H1 (cell line): ENCODE data around the gene TAGLN3. TPM values are rescaled to one million over a fixed set of nuclear protein-coding genes. Genes with fewer than 3 reads are reported as not detected.

Experiments used
- CTCF ChIA-PET: fragments of 300-600 bp; sonication (Branson Sonifier 250); formaldehyde crosslinking; loops from one replicate; lab custom pipeline; 2021; ENCODE audit not compliant: partially characterized antibody; lab: Charles Lee
- POLR2A ChIA-PET: fragments of 300-600 bp; sonication (Branson Sonifier 250); formaldehyde crosslinking; loops from one replicate; lab custom pipeline; 2021; ENCODE audit warnings: inconsistent platforms; ENCODE audit not compliant: partially characterized antibody; lab: Charles Lee
- DNase-seq, 2 experiments: peaks; one replicate each; pipeline versions ENCODE4 v3.0.0 to v3.0.0-alpha.2; 2010 to 2022; ENCODE audit warnings: low spot score in 2 of 2, low read depth in 1 of 2, mixed read lengths in 1 of 2
- FAIRE-seq: peaks from 2 replicates; lab custom pipeline; 2011; peaks lifted over from hg19 to GRCh38; lab: Jason Lieb, UNC
- H2AFZ ChIP-seq: 2 replicates; pipeline ENCODE4 v1.8.1; 2012; ENCODE audit warnings: low read length, inconsistent platforms
- H2AK5ac ChIP-seq: 2 replicates; pipeline ENCODE4 v1.6.1; 2013; ENCODE audit warnings: low read depth, low read length
- H2BK120ac ChIP-seq: replicated peaks from 2 replicates; pipeline ENCODE3; 2013; ENCODE audit warnings: low read depth, low read length, inconsistent platforms
- H2BK12ac ChIP-seq: 2 replicates; pipeline ENCODE4 v1.6.1; 2013; ENCODE audit warnings: low read depth, low read length
- H2BK15ac ChIP-seq: 2 replicates; pipeline ENCODE4 v1.6.1; 2013; ENCODE audit warnings: low read length
- H2BK20ac ChIP-seq: 2 replicates; pipeline ENCODE4 v1.6.1; 2013; ENCODE audit warnings: low read length
- H2BK5ac ChIP-seq: 2 replicates; pipeline ENCODE4 v1.6.1; 2013; ENCODE audit warnings: low read depth, low read length
- H3K14ac ChIP-seq: 2 replicates; pipeline ENCODE4 v1.6.1; 2013; ENCODE audit warnings: inconsistent platforms; ENCODE audit not compliant: insufficient read length
- H3K18ac ChIP-seq: 2 replicates; pipeline ENCODE4 v1.6.1; 2013; ENCODE audit warnings: low read length; ENCODE audit errors: extremely low read depth
- H3K23ac ChIP-seq: 2 replicates; pipeline ENCODE4 v1.6.1; 2013; ENCODE audit warnings: inconsistent platforms; ENCODE audit not compliant: insufficient read length
- H3K23me2 ChIP-seq: 2 replicates; pipeline ENCODE4 v1.6.1; 2013; ENCODE audit warnings: low read depth, low read length
- H3K27ac ChIP-seq: 2 replicates; pipeline ENCODE4 v1.6.1; 2011; ENCODE audit warnings: low read depth, low read length, inconsistent platforms
- H3K27me3 ChIP-seq, 4 experiments: replicated peaks in 1 of 4; 1 replicate in 1 of 4; 2 replicates in 3 of 4; pipeline versions ENCODE4 v1.6.1 to v1.8.1; 2011 to 2013; ENCODE audit warnings: low read length in 3 of 4, mild to moderate bottlenecking in 3 of 4, inconsistent platforms in 2 of 4, mixed read lengths in 2 of 4, moderate library complexity in 1 of 4; ENCODE audit not compliant: control insufficient read depth in 3 of 4, insufficient read depth in 3 of 4; ENCODE audit errors: extremely low read depth in 1 of 4
- H3K36me3 ChIP-seq, 4 experiments: 2 replicates each; pipeline versions ENCODE4 v1.6.1 to v1.8.1; 2011 to 2013; ENCODE audit warnings: mild to moderate bottlenecking in 4 of 4, low read length in 3 of 4, moderate library complexity in 2 of 4, control low read depth in 1 of 4, inconsistent platforms in 1 of 4; ENCODE audit not compliant: insufficient read depth in 4 of 4, control insufficient read depth in 2 of 4
- H3K4ac ChIP-seq: replicated peaks from 2 replicates; pipeline ENCODE3; 2013; ENCODE audit warnings: low read length, low read depth, mixed read lengths, inconsistent platforms; ENCODE audit not compliant: insufficient read length
- H3K4me1 ChIP-seq, 4 experiments: replicated peaks in 1 of 4; 1 replicate in 1 of 4; 2 replicates in 3 of 4; pipeline versions ENCODE4 v1.6.1 to v1.8.1; 2011 to 2013; ENCODE audit warnings: low read length in 3 of 4, inconsistent platforms in 2 of 4, mixed read lengths in 1 of 4; ENCODE audit not compliant: insufficient read depth in 4 of 4, control insufficient read depth in 3 of 4
- H3K4me2 ChIP-seq, 2 experiments: 2 replicates each; pipeline versions ENCODE4 v1.6.1 to v1.8.1; 2011 to 2013; ENCODE audit warnings: low read depth in 2 of 2, low read length in 2 of 2, control low read depth in 1 of 2, inconsistent platforms in 1 of 2, mild to moderate bottlenecking in 1 of 2; ENCODE audit not compliant: insufficient read depth in 1 of 2
- H3K4me3 ChIP-seq, 4 experiments: fragments of 200-600, 300-600 bp in 1 of 4; sonication (generic), shearing (Covaris generic), sonication (Bioruptor Twin) in 1 of 4; 2 replicates each; pipeline versions ENCODE4 v1.5.1 to v1.8.1; 2011 to 2016; ENCODE audit warnings: low read length in 4 of 4, low read depth in 3 of 4, control low read depth in 2 of 4, inconsistent platforms in 2 of 4, mild to moderate bottlenecking in 2 of 4, mixed read lengths in 1 of 4, moderate library complexity in 1 of 4; ENCODE audit not compliant: insufficient read depth in 2 of 4; ENCODE audit errors: extremely low read depth in 1 of 4
- H3K56ac ChIP-seq: replicated peaks from 2 replicates; pipeline ENCODE3; 2013; ENCODE audit warnings: low read depth, mild to moderate bottlenecking, mixed read lengths, low read length, inconsistent platforms; ENCODE audit not compliant: insufficient read length
- H3K79me1 ChIP-seq: 2 replicates; pipeline ENCODE4 v1.6.1; 2013; ENCODE audit warnings: low read depth, low read length, control low read depth
- H3K79me2 ChIP-seq, 2 experiments: 2 replicates each; pipeline versions ENCODE4 v1.6.1 to v1.8.1; 2012 to 2013; ENCODE audit warnings: low read length in 2 of 2, mild to moderate bottlenecking in 2 of 2, inconsistent platforms in 1 of 2; ENCODE audit not compliant: insufficient read depth in 2 of 2, control insufficient read depth in 1 of 2
- H3K9ac ChIP-seq, 4 experiments: replicated peaks in 1 of 4; 1 replicate in 1 of 4; 2 replicates in 3 of 4; pipeline versions ENCODE4 v1.6.1 to v1.8.1; 2011 to 2013; ENCODE audit warnings: low read depth in 3 of 4, low read length in 3 of 4, control low read depth in 2 of 4, mild to moderate bottlenecking in 2 of 4, moderate library complexity in 2 of 4, inconsistent platforms in 1 of 4; ENCODE audit errors: extremely low read depth in 1 of 4
- H3K9me3 ChIP-seq, 2 experiments: 2 replicates each; pipeline versions ENCODE4 v1.6.1 to v1.8.1; 2012 to 2013; ENCODE audit warnings: mild to moderate bottlenecking in 2 of 2, moderate library complexity in 2 of 2, control low read depth in 1 of 2, inconsistent platforms in 1 of 2, low read depth in 1 of 2, low read length in 1 of 2, mixed read lengths in 1 of 2; ENCODE audit not compliant: insufficient read depth in 2 of 2
- H4K20me1 ChIP-seq, 2 experiments: replicated peaks in 1 of 2; 2 replicates each; pipeline versions ENCODE3 to v1.8.1; 2011 to 2013; ENCODE audit warnings: inconsistent platforms in 2 of 2, low read length in 2 of 2, mild to moderate bottlenecking in 1 of 2; ENCODE audit not compliant: insufficient read depth in 2 of 2, control insufficient read depth in 1 of 2
- H4K5ac ChIP-seq: 2 replicates; pipeline ENCODE4 v1.6.1; 2013; ENCODE audit warnings: low read length, low read depth, mixed read lengths, inconsistent platforms; ENCODE audit not compliant: insufficient read length
- H4K8ac ChIP-seq: 2 replicates; pipeline ENCODE4 v1.8.0; 2013; ENCODE audit warnings: mild to moderate bottlenecking, moderate library complexity, low read length, inconsistent platforms; ENCODE audit not compliant: insufficient read depth; ENCODE audit errors: extremely low read depth
- H4K91ac ChIP-seq: replicated peaks from 2 replicates; pipeline ENCODE3; 2013; ENCODE audit warnings: low read length, mixed read lengths, inconsistent platforms; ENCODE audit not compliant: insufficient read length
- GABPA ChIP-seq: IDR thresholded peaks from 2 replicates; pipeline ENCODE4 v1.6.1; 2011; ENCODE audit warnings: mild to moderate bottlenecking, low read length, moderate library complexity, borderline replicate concordance; ENCODE audit not compliant: insufficient read depth
- WGBS, 2 experiments: shearing (Covaris generic) in 1 of 2; methylation state at CpG; one replicate each; pipeline versions ENCODE4 v1.1.6 to v1.1.7; 2013 to 2015; ENCODE audit warnings: low lambda C conversion rate in 2 of 2, mixed read lengths in 2 of 2, inconsistent platforms in 1 of 2, low coverage in 1 of 2, missing lambda C conversion rate in 1 of 2; ENCODE audit not compliant: insufficient replicate concordance in 2 of 2, insufficient coverage in 1 of 2, insufficient read length in 1 of 2; ENCODE audit errors: extremely low coverage in 1 of 2, missing lambda C conversion rate in 1 of 2; 5-methylcytosine and 5-hydroxymethylcytosine counted together
- polyA plus RNA-seq, 7 experiments: library from polyadenylated mRNA; depleted of rRNA in 3 of 7; stranded (reverse) in 5 of 7; unstranded in 2 of 7; fragments of >200 nt in 5 of 7; fragments of 200-250 nt in 2 of 7; gene quantifications; 1 replicate in 5 of 7; 2 replicates in 1 of 7; 4 replicates in 1 of 7; pipeline versions ENCODE4 v1.2.1 to v1.2.3, GENCODE V29; 2011 to 2013; ENCODE audit warnings: missing spikeins in 2 of 7, mixed read lengths in 2 of 7
- total RNA-seq: library from RNA; stranded (reverse); fragmentation: NEBNext Ultra II Directional; extraction: Animal tissue kit (Norgen Biotek cat#: 25700); gene quantifications from 2 replicates; pipeline ENCODE4 v1.2.1, GENCODE V29; 2021

Gene TAGLN3
- total and polyA plus RNA-seq, 2 of the 8 experiments (the other 6 are each of a cell fraction or from before 2014, with no cell fraction given), result 6.3 to 7.5 TPM

DNA sequence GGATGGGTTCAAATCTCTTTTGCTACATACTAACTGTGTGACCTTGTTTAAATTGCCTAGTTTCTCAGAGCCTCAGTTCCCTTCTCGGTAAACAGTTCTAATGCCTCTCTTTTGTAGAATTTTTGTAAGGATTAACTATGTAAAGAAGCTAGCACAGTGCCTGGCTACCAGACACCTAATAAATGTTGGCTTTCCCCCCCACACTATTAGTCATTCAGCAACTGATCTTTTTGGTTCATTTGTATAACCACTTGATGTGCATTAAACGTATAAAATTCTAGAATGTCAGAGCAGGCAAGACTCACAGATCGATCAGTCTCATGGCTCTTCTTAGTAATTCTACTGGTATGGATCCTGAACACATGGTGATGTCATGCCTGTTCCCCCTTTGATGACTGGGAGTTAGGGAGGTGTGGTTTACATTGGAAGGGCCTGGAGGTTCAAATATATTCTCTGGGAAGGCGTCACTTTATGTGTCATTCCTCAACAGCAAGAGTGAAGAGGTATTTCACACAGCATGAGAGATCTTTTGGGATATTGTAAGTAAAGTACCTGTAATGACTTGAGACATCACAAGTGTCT is 6.5 kb downstream of the TAGLN3 start:
- H2AFZ ChIP-seq, result no peak overlapping the region
- no peak overlapping the region for H4K5ac ChIP-seq
- ChIA-PET POLR2A (interaction anchor here (1.2 kb wide), 1 partner anchor 51 kb away, joined by 4 read pairs; no protein-coding TSS in a partner anchor), CTCF (interaction anchor here (8.4 to 21.3 kb wide), 2 partner anchors 7 to 15 kb away, joined by 70 to 384 read pairs; no protein-coding TSS in a partner anchor)
- H4K8ac ChIP-seq, result no peak overlapping the region
- no peak overlapping the region for H3K27ac ChIP-seq
- H2AK5ac ChIP-seq, result no peak overlapping the region
- H3K79me2 ChIP-seq, result no peaks in the 10 kb centered on the region
- no peak overlapping the region for H3K4ac ChIP-seq
- no peak overlapping the region for H3K56ac ChIP-seq
- 79% methylated on average over 4 of the region's 4 CpGs; no CpG with 5 or more reads in 1 of the 2 experiments for WGBS, 2 experiments
- peaks cover 2 to 10% (median 5%) of the 10 kb centered on the region in 4 experiments; a peak in 5 of 7 replicates for H3K4me1 ChIP-seq
- FAIRE-seq (no peak), DNase-seq (no peak)
- no peak overlapping the region for H3K14ac ChIP-seq
- H3K36me3 ChIP-seq, result peaks cover 0 to 3% (median 1%) of the 10 kb centered on the region in 4 experiments; a peak in 3 of 8 replicates
- H3K23ac ChIP-seq, result no peak overlapping the region
- no peaks in the 10 kb centered on the region for H3K79me1 ChIP-seq
- H3K27me3 ChIP-seq, result peaks cover 0 to 11% (median 2%) of the 10 kb centered on the region in 4 experiments; a peak in 4 of 7 replicates
- H3K9me3 ChIP-seq, result no peaks in the 10 kb centered on the region
- H2BK5ac ChIP-seq, result no peak overlapping the region
- no peaks in the 10 kb centered on the region for H3K23me2 ChIP-seq
- no peak overlapping the region for H3K9ac ChIP-seq
- H4K20me1 ChIP-seq, result peaks cover 3% of the 10 kb centered on the region in 2 experiments
- H3K4me2 ChIP-seq, result no peak overlapping the region
- no peak overlapping the region for H2BK15ac ChIP-seq
- H3K4me3 ChIP-seq, result no peak overlapping the region
- H2BK120ac ChIP-seq, result no peak overlapping the region
- H2BK20ac ChIP-seq, result no peak overlapping the region
- no peak overlapping the region for H2BK12ac ChIP-seq
- no peak overlapping the region for H4K91ac ChIP-seq
- no peak for TF ChIP-seq GABPA
- TF ChIP-seq, all 59 proteins: peak for 0
- no peak overlapping the region for H3K18ac ChIP-seq
